HTR-8/SVneo (cell line): ENCODE data around the gene NQO2.
A peak's percentile ranks its signal among the peaks of the same experiment; 100 is the strongest.
"Not testable (repeated sequence)": the region's sequence is repeated elsewhere in the genome, so short reads cannot be mapped to it uniquely, and the experiment has no call there.

Experiments
- DNase-seq: peaks from one replicate; pipeline ENCODE4 v3.0.0; 2011; ENCODE audit warnings: low spot score, mixed read lengths; ENCODE audit not compliant: insufficient read length
- FAIRE-seq: peaks from 2 replicates; lab custom pipeline; 2011; peaks lifted over from hg19 to GRCh38; lab: Jason Lieb, UNC

Gene NQO2

GRCh38 chr6:2968600-2969135 lies 31.0 kb upstream of the NQO2 start:
- FAIRE-seq (no peak), DNase-seq (no peak)

DNA sequence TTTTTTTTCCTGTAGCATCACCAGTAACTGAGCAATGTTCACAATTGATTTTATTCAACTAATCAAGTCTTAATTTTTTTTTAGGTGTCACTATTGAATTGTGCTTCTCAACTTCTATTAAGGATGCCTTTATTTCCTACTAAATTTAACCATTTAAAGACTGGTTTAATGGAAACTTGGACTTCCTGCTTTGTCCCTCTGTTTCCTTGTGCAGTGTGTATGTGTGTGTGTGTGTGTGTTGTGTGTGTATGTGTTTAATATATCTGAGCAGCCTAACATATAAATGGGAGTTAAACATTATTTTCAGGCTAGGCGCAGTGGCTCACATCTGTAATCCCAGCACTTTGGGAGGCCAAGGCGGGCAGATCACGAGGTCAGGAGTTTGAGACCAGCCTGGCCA lies 30.1 kb upstream of the NQO2 start:
- DNase-seq (no peak), FAIRE-seq (no peak)

GRCh38 chr6:2970034-2970685 lies 29.5 kb upstream of the NQO2 start:
- DNase-seq, result no peak

DNA sequence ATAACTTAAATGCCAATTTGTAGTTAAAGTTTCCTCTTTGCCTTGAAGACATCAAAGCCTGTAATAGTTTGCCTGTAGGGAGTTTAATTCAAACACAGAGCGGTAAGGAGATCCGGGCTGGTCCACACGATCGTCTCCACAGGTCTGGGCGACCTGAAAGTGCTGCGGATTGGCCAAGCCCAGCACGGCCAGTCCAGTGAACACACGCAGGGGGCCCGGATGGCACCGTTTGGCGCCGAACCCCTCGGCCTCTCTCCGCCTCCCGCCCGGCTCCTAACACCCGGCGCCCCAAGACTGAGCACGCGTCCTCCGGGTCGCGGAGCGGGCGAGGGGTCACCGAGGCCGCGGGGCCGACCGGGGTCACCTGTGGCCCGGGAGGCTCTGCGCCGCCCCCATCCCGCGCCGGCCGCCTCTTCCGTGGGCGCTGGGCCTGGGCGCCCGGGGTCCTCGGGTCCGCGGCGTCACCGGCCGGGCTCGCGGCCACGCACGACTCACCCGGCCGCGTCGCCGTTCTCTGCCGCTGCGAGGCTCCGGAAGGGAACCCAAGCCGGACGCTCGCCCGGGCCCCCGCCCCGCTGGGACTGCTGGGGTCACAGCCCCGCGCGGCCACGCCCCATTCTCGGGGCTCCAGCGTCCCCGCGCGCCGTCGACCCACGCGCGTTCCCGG lies 28.8 kb upstream of the NQO2 start:
- peak; percentile 60 for DNase-seq

More at GRCh38 chr6:2970034-2970685, 29.5 kb upstream of the NQO2 start:
- no peak for FAIRE-seq

DNA sequence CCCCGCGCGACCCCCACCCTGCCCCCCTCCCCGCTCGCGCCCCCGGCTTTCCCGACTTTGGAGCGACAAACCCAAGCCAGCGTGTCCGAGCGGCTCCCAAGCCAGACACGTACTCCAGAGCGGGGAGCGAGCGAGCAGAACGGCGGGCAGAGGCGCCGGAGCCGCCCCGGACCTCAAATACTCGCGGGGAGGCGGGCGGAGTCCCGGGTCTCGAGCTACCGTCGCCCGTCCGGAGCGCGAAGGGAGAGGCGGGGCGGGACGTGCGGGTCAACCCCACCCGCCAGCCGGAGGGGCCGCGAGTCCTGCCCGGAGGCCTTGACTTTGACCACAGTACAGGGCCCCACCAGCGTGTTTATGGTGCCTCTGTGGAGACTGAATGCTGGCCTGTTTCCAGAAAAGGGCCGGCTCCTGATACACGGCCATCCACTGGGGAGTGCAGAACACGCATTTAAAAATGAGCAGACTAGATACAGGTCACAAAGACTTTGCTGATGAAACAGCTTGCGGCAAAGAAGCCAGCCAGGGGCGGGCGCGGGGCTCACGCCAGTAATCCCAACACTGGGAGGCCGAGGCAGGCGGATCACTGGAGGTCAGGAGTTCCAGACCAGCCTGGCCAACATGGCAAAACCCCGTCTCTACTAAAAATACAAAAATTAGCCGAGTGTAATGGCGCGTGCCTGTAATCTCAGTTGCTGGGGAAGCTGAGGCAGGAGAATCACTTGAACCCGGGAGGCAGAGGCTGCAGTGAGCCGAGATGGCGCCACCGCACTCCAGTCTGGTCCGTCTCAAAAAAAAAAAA lies 28.1 kb upstream of the NQO2 start, which contains the start of gene SERPINB6:
SERPINB6 (minus strand) TSS at position 148 of the 799 bp plus-strand sequence. CDS start 12,235 bp downstream, outside the sequence.
- DNase-seq, result peak; percentile 41
- no peak for FAIRE-seq

More for the DNA sequence above, 28.8 kb upstream of the NQO2 start:
- no peak for FAIRE-seq

DNA sequence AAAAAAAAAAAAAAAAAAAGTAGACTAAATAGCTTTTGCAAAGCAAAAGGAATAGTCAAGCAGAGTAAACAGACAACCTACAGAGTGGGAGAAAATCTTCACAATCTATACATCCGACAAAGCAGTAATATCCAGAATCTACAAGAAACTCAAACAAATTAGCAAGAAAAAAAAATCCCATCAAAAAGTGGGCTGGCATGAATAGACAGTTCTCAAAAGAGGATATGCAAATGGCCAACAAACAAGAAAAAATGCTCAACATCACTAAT lies 27.5 kb upstream of the NQO2 start:
- DNase-seq, FAIRE-seq: not testable (repeated sequence)

GRCh38 chr6:2972685-2973084 lies 27.0 kb upstream of the NQO2 start:
- DNase-seq, FAIRE-seq: not testable (repeated sequence)

DNA sequence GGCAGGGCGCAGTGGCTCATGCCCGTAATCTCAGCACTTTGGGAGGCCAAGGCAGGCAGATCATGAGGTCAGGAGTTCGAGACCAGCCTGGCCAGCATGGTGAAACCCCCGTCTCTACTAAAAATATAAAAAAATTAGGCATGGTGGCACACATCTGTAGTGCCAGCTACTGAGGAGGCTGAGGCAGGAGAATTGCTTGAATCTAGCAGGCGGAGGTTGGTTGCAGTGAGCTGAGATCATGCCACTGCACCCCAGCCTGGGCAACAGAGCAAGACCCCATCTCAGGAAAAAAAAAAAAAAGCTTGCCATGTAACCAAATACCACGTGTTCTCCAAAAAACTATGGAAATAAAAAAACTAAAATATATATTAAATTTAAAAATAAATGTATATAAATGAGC lies 26.5 kb upstream of the NQO2 start:
- DNase-seq, FAIRE-seq: not testable (repeated sequence)

GRCh38 chr6:2973676-2974075 lies 26.0 kb upstream of the NQO2 start:
- DNase-seq (no peak), FAIRE-seq (no peak)

- FAIRE-seq, result no peak
Observed at GRCh38 chr6:2976060-2976459, 23.6 kb upstream of the NQO2 start.

GRCh38 chr6:2976571-2977085 lies 23.1 kb upstream of the NQO2 start:
- DNase-seq, result peak; percentile 45
- no peak for FAIRE-seq

More at GRCh38 chr6:2976060-2976459, 23.6 kb upstream of the NQO2 start:
- DNase-seq, result no peak

DNA sequence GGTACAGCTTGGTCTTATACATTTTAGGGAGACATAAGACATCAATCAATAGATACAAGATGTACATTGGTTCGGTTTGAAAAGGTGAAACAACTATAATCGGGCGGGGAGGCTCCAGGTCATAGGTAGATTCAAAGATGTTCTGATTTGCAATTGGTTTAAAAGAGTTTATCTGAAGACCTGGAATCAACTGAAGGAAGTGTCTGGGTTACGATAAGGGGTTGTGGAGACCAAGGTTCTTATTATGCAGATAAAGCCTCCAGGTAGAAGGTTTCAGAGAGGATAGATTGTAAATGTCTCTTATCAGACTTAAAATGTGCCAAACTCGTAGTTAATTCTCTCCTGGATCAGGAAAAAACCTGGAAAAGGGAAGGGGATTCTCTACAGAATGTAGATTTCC lies 22.4 kb upstream of the NQO2 start:
- no peak for DNase-seq
- FAIRE-seq, result no peak

DNA sequence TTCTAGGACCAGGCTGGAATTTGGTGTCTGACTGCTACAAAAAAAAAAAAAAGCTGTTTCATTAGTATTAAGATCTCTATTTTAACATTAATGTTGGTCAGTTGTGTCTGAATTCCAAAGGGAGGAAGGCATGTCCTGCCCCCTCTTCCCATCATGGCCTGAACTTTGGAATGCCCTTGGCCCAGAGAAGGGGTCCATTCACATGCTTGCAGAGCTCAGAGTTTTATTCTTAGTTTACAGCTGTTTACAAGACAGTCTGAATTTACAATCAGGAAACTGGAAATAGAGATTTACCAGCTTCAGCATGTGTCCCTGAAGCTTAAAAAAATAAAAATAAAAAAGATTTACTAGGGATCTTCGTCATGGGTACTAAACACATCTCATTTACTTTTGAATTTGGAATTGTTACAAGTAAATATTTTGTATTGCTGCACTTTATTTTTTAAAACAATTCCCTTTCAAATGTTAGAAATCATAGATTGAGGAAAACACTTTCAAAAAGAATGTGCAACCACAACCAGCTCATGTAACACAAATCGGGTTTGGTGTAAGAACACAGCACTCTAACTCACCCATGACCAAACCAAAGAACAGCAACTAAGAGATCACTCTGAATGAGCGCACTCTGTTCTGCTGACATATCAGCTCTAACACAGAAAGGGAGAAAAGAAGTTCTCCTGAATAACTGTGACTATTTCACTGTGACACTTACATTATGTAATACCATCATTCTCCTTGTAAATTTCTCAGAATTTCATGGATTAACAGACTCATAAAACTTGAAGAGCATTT lies 21.7 kb upstream of the NQO2 start:
- no peak for DNase-seq
- no peak for FAIRE-seq

- DNase-seq (no peak), FAIRE-seq (no peak)
Observed at GRCh38 chr6:2978923-2979322, 20.8 kb upstream of the NQO2 start.

DNA sequence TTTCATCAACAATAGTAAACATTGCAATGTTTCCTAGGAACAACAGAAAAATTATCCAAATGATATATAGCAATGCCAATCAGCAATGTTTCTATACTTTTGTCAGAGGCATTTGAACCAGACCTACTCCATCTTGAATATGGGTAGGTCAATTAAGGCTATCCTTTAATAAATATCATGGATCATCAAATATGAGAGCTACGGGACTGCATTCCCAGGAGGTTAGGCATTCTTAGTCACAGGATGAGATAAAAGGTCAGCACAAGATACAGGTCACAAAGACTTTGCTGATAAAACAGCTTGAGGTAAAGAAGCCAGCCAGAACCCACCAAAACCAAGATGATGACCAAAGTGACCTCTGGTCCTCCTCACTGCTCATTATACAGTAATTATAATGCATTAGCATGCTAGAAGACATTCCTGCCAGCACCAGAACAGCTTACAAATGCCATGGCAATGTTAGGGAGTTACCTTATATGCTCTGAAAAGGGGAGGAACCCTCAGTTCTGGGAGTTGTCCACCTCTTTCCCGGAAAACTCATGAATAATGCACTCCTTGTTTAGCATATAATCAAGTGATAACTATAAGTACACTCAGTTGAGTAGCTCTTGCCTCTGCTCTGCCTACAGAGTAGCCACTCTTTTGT lies 19.8 kb upstream of the NQO2 start:
- FAIRE-seq (no peak), DNase-seq (no peak)

- DNase-seq, result no peak
- no peak for FAIRE-seq
Observed at GRCh38 chr6:2980465-2980855, 19.2 kb upstream of the NQO2 start.

- DNase-seq (no peak), FAIRE-seq (no peak)
Observed at GRCh38 chr6:2982426-2983117, 17.1 kb upstream of the NQO2 start.

- no peak for FAIRE-seq
- no peak for DNase-seq
Observed at GRCh38 chr6:2984738-2985406, 14.8 kb upstream of the NQO2 start.
